ENCODE data around the gene EZH2. TPM values are rescaled to one million over a fixed set of nuclear protein-coding genes. Genes with fewer than 3 reads are reported as not detected.

The EZH2 gene
- total RNA-seq, 1 donor from 2014 or later, result 49.6 TPM

GRCh38 chr7:148821422-148821821 is 62.7 kb downstream of the EZH2 start:
- Mint-ChIP-seq H3K27ac (peak overlapping the region; percentile 1), H3K9me3 (no peaks in the 10 kb centered on the region), H3K27me3 (no peaks in the 10 kb centered on the region), H3K4me3 (no peak overlapping the region), H3K4me1 (ENCODE audit: unreplicated experiment) (no peaks in the 10 kb centered on the region), H3K36me3 (peaks cover 13% of the 10 kb centered on the region)
- DNase-seq (ENCODE audit: extremely low spot score, unreplicated experiment), result no peak
- no peak for TF ChIP-seq CTCF (conservative IDR thresholded peaks at IDR 0.05)

GRCh38 chr7:148819697-148820360 is 64.3 kb downstream of the EZH2 start:
- Mint-ChIP-seq H3K4me3 (no peak overlapping the region), H3K4me1 (ENCODE audit: unreplicated experiment) (no peaks in the 10 kb centered on the region), H3K27me3 (no peaks in the 10 kb centered on the region), H3K36me3 (peaks cover 3% of the 10 kb centered on the region), H3K9me3 (no peaks in the 10 kb centered on the region), H3K27ac (no peak overlapping the region)
- no peak for TF ChIP-seq CTCF (conservative IDR thresholded peaks at IDR 0.05)
- DNase-seq (ENCODE audit: extremely low spot score, unreplicated experiment), result no peak

GRCh38 chr7:148815612-148816011 is 68.5 kb downstream of the EZH2 start:
- Mint-ChIP-seq H3K27ac (no peak overlapping the region), H3K4me3 (no peak overlapping the region), H3K27me3 (no peaks in the 10 kb centered on the region), H3K36me3 (peaks cover 9% of the 10 kb centered on the region), H3K9me3 (no peaks in the 10 kb centered on the region), H3K4me1 (ENCODE audit: unreplicated experiment) (no peaks in the 10 kb centered on the region)
- DNase-seq (ENCODE audit: extremely low spot score, unreplicated experiment), result no peak
- TF ChIP-seq CTCF (conservative IDR thresholded peaks at IDR 0.05), result no peak

- TF ChIP-seq CTCF (conservative IDR thresholded peaks at IDR 0.05), result no peak
- peaks cover 13% of the 10 kb centered on the region for H3K36me3 Mint-ChIP-seq
- H3K27me3 Mint-ChIP-seq, result no peaks in the 10 kb centered on the region
- H3K4me3 Mint-ChIP-seq, result no peak overlapping the region
- DNase-seq (ENCODE audit: extremely low spot score, unreplicated experiment), result no peak
- H3K27ac Mint-ChIP-seq, result no peak overlapping the region
- H3K4me1 Mint-ChIP-seq (ENCODE audit: unreplicated experiment), result peaks cover 3% of the 10 kb centered on the region
- H3K9me3 Mint-ChIP-seq, result no peaks in the 10 kb centered on the region
These were observed 69.0 kb downstream of the EZH2 start for GRCh38 chr7:148814922-148815559.

- no peak for TF ChIP-seq CTCF (conservative IDR thresholded peaks at IDR 0.05)
- Mint-ChIP-seq H3K27me3 (no peaks in the 10 kb centered on the region), H3K4me1 (ENCODE audit: unreplicated experiment) (peaks cover 6% of the 10 kb centered on the region), H3K27ac (no peak overlapping the region), H3K9me3 (no peaks in the 10 kb centered on the region), H3K4me3 (no peak overlapping the region), H3K36me3 (peaks cover 22% of the 10 kb centered on the region)
- no peak for DNase-seq (ENCODE audit: extremely low spot score, unreplicated experiment)
These were observed 70.2 kb downstream of the EZH2 start for GRCh38 chr7:148813890-148814289.

Measured in type B pancreatic cell (in vitro differentiated cells).